K562 (cell line): Measurements from ENCODE around the gene SLC13A3. TPM values are rescaled to one million over a fixed set of nuclear protein-coding genes. Genes with fewer than 3 reads are reported as not detected.

ENCODE experiments used
- ATAC-seq: fragments of 200-7000 bp; cut with Tn5 transposase; 3 replicates; pipeline ENCODE4 v1.9.1; 2020; ENCODE audit warnings: moderate library complexity
- BruUV-seq: library from RNA; stranded (reverse); fragments of 400-500 nt; replicated peaks from 2 replicates; lab custom pipeline; 2021; lab: Mats Ljungman, UMichigan
- CTCF ChIA-PET: fragments of 300-600 bp; formaldehyde crosslinking; extraction: SDS; loops from one replicate; lab custom pipeline; 2021; ENCODE audit warnings: low intra/inter-chr PET ratio; lab: Yijun Ruan, JAX
- POLR2A ChIA-PET: fragments of 300-600, 350-650 bp; sonication (Branson Sonifier 250); formaldehyde crosslinking; extraction: SDS; loops from one replicate; lab custom pipeline; 2021; ENCODE audit warnings: antibody characterized with exemption, inconsistent platforms; lab: Yijun Ruan, JAX
- DNase-seq, 4 experiments: peaks; one replicate each; pipeline versions ENCODE4 v3.0.0 to v3.0.0-alpha.2; 2011 to 2018; ENCODE audit warnings: low spot score in 3 of 4, mixed read lengths in 3 of 4; ENCODE audit errors: extremely low read depth in 1 of 4
- FAIRE-seq: peaks from 2 replicates; lab custom pipeline; 2011; peaks lifted over from hg19 to GRCh38; lab: Jason Lieb, UNC
- H2AFZ ChIP-seq: 2 replicates; pipeline ENCODE4 v1.6.0; 2011; ENCODE audit warnings: low read depth, low read length, control low read depth, inconsistent platforms
- H3K27ac ChIP-seq: fragments of 200-600 bp; 3 replicates; pipeline ENCODE4 v1.8.0; 2011; ENCODE audit warnings: low read depth, mild to moderate bottlenecking, control low read depth, inconsistent platforms, low read length, moderate library complexity, mixed read lengths; ENCODE audit errors: extremely low read depth
- H3K27me3 ChIP-seq, 2 experiments: fragments of 300-600 bp in 1 of 2; 2 replicates in 1 of 2; 3 replicates in 1 of 2; pipeline versions ENCODE4 v1.6.0 to v1.8.0; 2011; ENCODE audit warnings: inconsistent platforms in 2 of 2, low read length in 2 of 2, mild to moderate bottlenecking in 1 of 2, mixed read lengths in 1 of 2, moderate library complexity in 1 of 2; ENCODE audit not compliant: control insufficient read depth in 2 of 2, insufficient read depth in 2 of 2
- H3K36me3 ChIP-seq: fragments of 300-600 bp; 3 replicates; pipeline ENCODE4 v1.8.0; 2011; ENCODE audit warnings: mild to moderate bottlenecking, low read length, inconsistent platforms; ENCODE audit not compliant: control insufficient read depth, insufficient read depth
- H3K4me1 ChIP-seq, 2 experiments: fragments of 200-600 bp in 1 of 2; replicated peaks in 1 of 2; 2 replicates in 1 of 2; 3 replicates in 1 of 2; pipeline versions ENCODE4 v1.5.1 to v1.8.0; 2011; ENCODE audit warnings: inconsistent platforms in 2 of 2, low read length in 2 of 2, mild to moderate bottlenecking in 1 of 2, mixed read lengths in 1 of 2, moderate library complexity in 1 of 2; ENCODE audit not compliant: control insufficient read depth in 2 of 2, insufficient read depth in 2 of 2
- H3K4me2 ChIP-seq: 2 replicates; pipeline ENCODE4 v1.6.1; 2011; ENCODE audit warnings: low read length, control low read depth, inconsistent platforms, mixed read lengths; ENCODE audit not compliant: insufficient read depth
- H3K4me3 ChIP-seq: fragments of 200-600 bp; sonication (generic), shearing (Covaris generic); 2 replicates; pipeline ENCODE4 v1.5.1; 2016; ENCODE audit warnings: control low read depth, inconsistent platforms
- H3K79me2 ChIP-seq: fragments of 200-600 bp; 3 replicates; pipeline ENCODE4 v1.8.0; 2011; ENCODE audit warnings: low read length, inconsistent platforms; ENCODE audit not compliant: control insufficient read depth, insufficient read depth
- H3K9ac ChIP-seq, 2 experiments: 2 replicates each; pipeline versions ENCODE4 v1.6.0 to v1.6.1; 2011; ENCODE audit warnings: low read depth in 2 of 2, low read length in 2 of 2, control low read depth in 1 of 2, inconsistent platforms in 1 of 2, mild to moderate bottlenecking in 1 of 2, mixed read lengths in 1 of 2; ENCODE audit not compliant: insufficient read depth in 1 of 2
- H3K9me1 ChIP-seq: one replicate; pipeline ENCODE4 v1.6.0; 2011; ENCODE audit warnings: inconsistent platforms, mild to moderate bottlenecking, low read length, moderate library complexity; ENCODE audit not compliant: control insufficient read depth, insufficient read depth
- H3K9me3 ChIP-seq: replicated peaks from 2 replicates; pipeline ENCODE4 v1.5.1; 2011; ENCODE audit warnings: low read depth, low read length, inconsistent platforms; ENCODE audit not compliant: control insufficient read depth, insufficient read depth
- H4K20me1 ChIP-seq: replicated peaks from 2 replicates; pipeline ENCODE4 v1.6.1; 2011; ENCODE audit warnings: low read length, inconsistent platforms, mixed read lengths; ENCODE audit not compliant: control insufficient read depth, insufficient read depth
- BRD9 ChIP-seq: fragments of 450-650 bp; IDR thresholded peaks from 2 replicates; pipeline ENCODE4 v1.6.1; 2018; ENCODE audit warnings: low read depth; ENCODE audit not compliant: partially characterized antibody
- CBX2 ChIP-seq: fragments of 200-600 bp; sonication (generic); IDR thresholded peaks from one replicate; pipeline ENCODE4 v1.6.1; 2012; ENCODE audit warnings: mild to moderate bottlenecking, low read length, inconsistent platforms; ENCODE audit not compliant: insufficient read depth, poor library complexity, severe bottlenecking
- CBX3 ChIP-seq, 2 experiments: IDR thresholded peaks; 1 replicate in 1 of 2; 2 replicates in 1 of 2; pipeline ENCODE4 v1.6.1; 2012; ENCODE audit warnings: inconsistent platforms in 2 of 2, low read length in 2 of 2, borderline replicate concordance in 1 of 2, control low read depth in 1 of 2
- CBX5 ChIP-seq: IDR thresholded peaks from 2 replicates; pipeline ENCODE4 v1.6.1; 2014; ENCODE audit warnings: low read depth, borderline replicate concordance
- CREB5 ChIP-seq: fragments of 250-450 bp; sonication (Bioruptor Pico); IDR thresholded peaks from 2 replicates; pipeline ENCODE4 v1.5.0; 2020; ENCODE audit warnings: mild to moderate bottlenecking
- DDX20 ChIP-seq: fragments of 450-650 bp; IDR thresholded peaks from 2 replicates; pipeline ENCODE4 v1.6.1; 2016; ENCODE audit warnings: missing genetic modification characterization, low read depth, mild to moderate bottlenecking, missing compliant biosample characterization, moderate library complexity
- DMBX1 ChIP-seq: fragments of 250-450 bp; sonication (Bioruptor Pico); IDR thresholded peaks from 2 replicates; pipeline ENCODE4 v1.8.0; 2022; ENCODE audit warnings: inconsistent platforms, mild to moderate bottlenecking, moderate library complexity, borderline replicate concordance
- MAFG ChIP-seq: fragments of 450-650 bp; conservative IDR thresholded peaks from 2 replicates; pipeline ENCODE4 v1.6.1; 2016; ENCODE audit warnings: missing genetic modification characterization, missing compliant biosample characterization
- MEIS2 ChIP-seq: fragments of 450-650 bp; IDR thresholded peaks from 2 replicates; pipeline ENCODE4 v1.6.1; 2014; ENCODE audit warnings: mild to moderate bottlenecking; ENCODE audit not compliant: partially characterized antibody
- NFRKB ChIP-seq: fragments of 450-650 bp; IDR thresholded peaks from 2 replicates; pipeline ENCODE4 v1.6.1; 2016; ENCODE audit warnings: low read depth
- SIX5 ChIP-seq, 2 experiments: IDR thresholded peaks; 2 replicates each; pipeline ENCODE4 v1.6.1; 2011; ENCODE audit warnings: low read length in 2 of 2, borderline replicate concordance in 1 of 2, low read depth in 1 of 2, mild to moderate bottlenecking in 1 of 2, moderate library complexity in 1 of 2; ENCODE audit not compliant: insufficient read depth in 1 of 2
- SMAD2 ChIP-seq: fragments of 150-350 bp; IDR thresholded peaks from 2 replicates; pipeline ENCODE4 v1.6.1; 2014; ENCODE audit warnings: low read depth, mild to moderate bottlenecking, low read length
- STAG1 ChIP-seq: sonication (generic); formaldehyde crosslinking; IDR thresholded peaks from 2 replicates; pipeline ENCODE4 v1.5.0; 2020; ENCODE audit warnings: missing genetic modification reagents, borderline replicate concordance
- TAL1 ChIP-seq: fragments of 450-650 bp; IDR thresholded peaks from 2 replicates; pipeline ENCODE4 v1.6.1; 2016; ENCODE audit warnings: mild to moderate bottlenecking
- ZNF143 ChIP-seq: sonication (generic); formaldehyde crosslinking; IDR thresholded peaks from 2 replicates; pipeline ENCODE4 v1.9.0; 2022; ENCODE audit warnings: mild to moderate bottlenecking, missing genetic modification reagents
- ZNF217 ChIP-seq: sonication (generic); formaldehyde crosslinking; IDR thresholded peaks from 2 replicates; pipeline ENCODE4 v1.8.0; 2022; ENCODE audit warnings: mild to moderate bottlenecking, missing genetic modification reagents
- WGBS: fragments of 100-300 bp; shearing (Covaris generic); methylation state at CpG from one replicate; pipeline ENCODE4 v1.1.6; 2016; ENCODE audit warnings: low coverage, mixed read lengths; ENCODE audit not compliant: insufficient coverage; ENCODE audit errors: missing lambda C conversion rate; 5-methylcytosine and 5-hydroxymethylcytosine counted together
- in situ Hi-C: fragments of 300-500 bp; cut with MboI; formaldehyde crosslinking; loops from 4 replicates; pipeline ENCODE4 v1.15.0; 2018; ENCODE audit warnings: inconsistent platforms, mixed read lengths
- intact Hi-C: fragments of 100-400 bp; cut with micrococcal nuclease; formaldehyde crosslinking; loops from 2 replicates; pipeline ENCODE4 v1.14.2; 2022
- polyA plus RNA-seq, 8 experiments: library from polyadenylated mRNA; depleted of rRNA in 4 of 8; stranded (reverse) in 5 of 8; unstranded in 3 of 8; fragments of >200 nt; fragmentation: Nextera tagmentation in 2 of 8; fragmentation: Illumina TruSeq in 1 of 8; extraction: Ambion mirVana in 2 of 8; extraction: Trizol in 1 of 8; gene quantifications; 2 replicates each; pipeline versions ENCODE4 v1.2.1 to v1.2.3, GENCODE V29; 2011 to 2014; ENCODE audit warnings: inconsistent platforms in 1 of 8, missing spikeins in 1 of 8
- total RNA-seq, 7 experiments: library from RNA; depleted of rRNA in 6 of 7; stranded (reverse); fragments of >200 nt in 6 of 7; fragmentation: Illumina TruSeq in 2 of 7; extraction: Trizol in 2 of 7; gene quantifications; 2 replicates each; pipeline versions ENCODE4 v1.2.1 to v1.2.3, GENCODE V29; 2011 to 2021; ENCODE audit warnings: low replicate concordance in 1 of 7
- TF ChIP-seq, protein P1 (sequence below): fragments of 450-650 bp; IDR thresholded peaks from 2 replicates; pipeline ENCODE4 v1.6.1; 2016

SLC13A3 gene
- total and polyA plus RNA-seq, 9 of the 15 experiments (the other 6 are each of a cell fraction or from before 2014, with no cell fraction given): 5.5 to 16.4 (median 8.5) TPM

DNA sequence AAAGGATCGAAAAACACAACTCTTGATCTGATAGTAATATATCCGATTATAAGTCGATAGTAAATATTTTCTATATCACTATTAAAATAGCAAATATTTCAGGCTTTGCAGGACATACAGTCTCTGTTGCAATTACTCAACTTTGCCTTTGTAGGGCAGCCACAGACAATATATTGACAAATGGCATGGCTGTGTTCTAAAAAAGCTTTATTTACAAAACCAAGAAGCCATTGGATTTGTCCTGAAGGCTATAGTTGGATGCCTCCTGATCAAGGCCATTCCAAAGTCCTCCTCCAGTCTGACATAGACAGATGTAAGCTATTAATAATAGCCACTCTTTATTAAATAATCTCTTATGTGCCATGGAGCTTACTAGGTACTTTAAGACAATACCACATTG, 106.7 kb downstream of the SLC13A3 start (continued):
- TF ChIP-seq ZNF143 (CRISPR knock-in tag): no peak
- TF ChIP-seq, protein P1, sequence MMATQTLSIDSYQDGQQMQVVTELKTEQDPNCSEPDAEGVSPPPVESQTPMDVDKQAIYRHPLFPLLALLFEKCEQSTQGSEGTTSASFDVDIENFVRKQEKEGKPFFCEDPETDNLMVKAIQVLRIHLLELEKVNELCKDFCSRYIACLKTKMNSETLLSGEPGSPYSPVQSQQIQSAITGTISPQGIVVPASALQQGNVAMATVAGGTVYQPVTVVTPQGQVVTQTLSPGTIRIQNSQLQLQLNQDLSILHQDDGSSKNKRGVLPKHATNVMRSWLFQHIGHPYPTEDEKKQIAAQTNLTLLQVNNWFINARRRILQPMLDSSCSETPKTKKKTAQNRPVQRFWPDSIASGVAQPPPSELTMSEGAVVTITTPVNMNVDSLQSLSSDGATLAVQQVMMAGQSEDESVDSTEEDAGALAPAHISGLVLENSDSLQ: no peak

DNA sequence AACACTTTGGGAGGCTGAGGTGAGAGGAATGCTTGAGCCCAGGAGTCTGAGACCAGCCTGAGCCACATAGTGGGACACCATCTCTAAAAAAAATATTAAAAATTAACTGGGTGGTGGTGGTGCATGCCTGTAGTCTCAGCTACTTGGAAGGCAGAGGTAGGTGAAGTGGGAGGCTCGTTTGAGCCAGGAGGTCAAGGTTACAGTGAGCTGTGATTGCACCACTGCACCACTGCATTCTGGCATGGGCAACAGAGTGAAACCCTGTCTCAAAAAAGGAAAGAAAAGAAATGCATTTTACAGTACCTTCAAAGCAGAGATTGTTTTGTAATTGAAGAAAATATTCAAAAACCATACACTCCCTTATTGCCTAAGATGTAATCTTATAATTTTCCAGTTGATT, 107.3 kb downstream of the SLC13A3 start:
- DNase-seq: no peak
- Histone ChIP-seq H3K9me1 (no peaks in the 10 kb centered on the region), H3K79me2 (no peaks in the 10 kb centered on the region), H2AFZ (no peak overlapping the region), H3K27me3 (peaks cover 9 to 37% of the 10 kb centered on the region in 2 experiments; a peak in 4 of 5 replicates), H3K9me3 (no peaks in the 10 kb centered on the region), H3K9ac (no peak overlapping the region), H3K27ac (no peak overlapping the region), H3K36me3 (no peaks in the 10 kb centered on the region), H4K20me1 (no peaks in the 10 kb centered on the region), H3K4me2 (no peak overlapping the region), H3K4me3 (no peak overlapping the region), H3K4me1 (peaks cover 0 to 15% of the 10 kb centered on the region in 2 experiments; a peak in 1 of 5 replicates)
- no peak for FAIRE-seq
- WGBS: 0% methylated on average over 1 of the region's 1 CpG
- no peak for ATAC-seq
- BruUV-seq: no TSS peak
- POLR2A ChIA-PET: no interaction called here
- TF ChIP-seq DDX20 (tag) (no peak), DMBX1 (CRISPR knock-in tag) (no peak), CBX2 (no peak), STAG1 (CRISPR knock-in tag) (no peak), MEIS2 (no peak), CBX5 (no peak), SIX5 (IDR thresholded peaks at IDR 0.05; ENCODE audit: borderline replicate concordance in 1 of 2, insufficient read depth in 1 of 2, low read depth in 1 of 2, low read length in 2 of 2) (no peak), NFRKB (no peak), BRD9 (no peak), MAFG (tag) (no peak), CBX3 (IDR thresholded peaks at IDR 0.05; ENCODE audit: borderline replicate concordance in 1 of 2, low read length in 2 of 2) (no peak), TAL1 (no peak), ZNF217 (CRISPR knock-in tag) (no peak), SMAD2 (no peak), CREB5 (no peak)
- TF ChIP-seq, protein P1: no peak
- CTCF ChIA-PET: no interaction called here
- intact Hi-C loops (no loop called here), in situ Hi-C loops (no loop called here)
